HepG2 (cell line): ENCODE data around the gene CEP164. TPM values are rescaled to one million over a fixed set of nuclear protein-coding genes. Genes with fewer than 3 reads are reported as not detected.

Experiments used
- ATAC-seq: fragments of 200-7000 bp; cut with Tn5 transposase; 3 replicates; pipeline ENCODE4 v1.9.1; 2020; ENCODE audit warnings: mild to moderate bottlenecking, moderate library complexity
- BruUV-seq: library from RNA; stranded (reverse); fragments of 400-500 nt; replicated peaks from 2 replicates; lab custom pipeline; 2021; lab: Mats Ljungman, UMichigan
- CTCF ChIA-PET: fragments of 300-600 bp; formaldehyde crosslinking; extraction: SDS; loops from one replicate; lab custom pipeline; 2021; ENCODE audit warnings: low total read pairs, inconsistent platforms, low intra/inter-chr PET ratio; lab: Yijun Ruan, JAX
- POLR2A ChIA-PET: fragments of 350-600 bp; sonication (Branson Sonifier 250); formaldehyde crosslinking; loops from one replicate; lab custom pipeline; 2020; ENCODE audit warnings: antibody characterized with exemption, inconsistent platforms; lab: Yijun Ruan, JAX
- DNase-seq: peaks from one replicate; pipeline ENCODE4 v3.0.0-alpha.2; 2015; ENCODE audit warnings: low spot score
- FAIRE-seq: peaks from 3 replicates; lab custom pipeline; 2011; peaks lifted over from hg19 to GRCh38; lab: Jason Lieb, UNC
- H2AFZ ChIP-seq: one replicate; pipeline ENCODE4 v1.6.1; 2011; ENCODE audit warnings: low read length, inconsistent platforms
- H3K27ac ChIP-seq: fragments of 300-600 bp; 3 replicates; pipeline ENCODE4 v1.8.0; 2011; ENCODE audit warnings: mixed run types, mild to moderate bottlenecking, mixed read lengths, low read length, inconsistent platforms; ENCODE audit not compliant: insufficient read depth; ENCODE audit errors: extremely low read length
- H3K27me3 ChIP-seq, 2 experiments: fragments of 200-600 bp in 1 of 2; 2 replicates in 1 of 2; 3 replicates in 1 of 2; pipeline versions ENCODE4 v1.6.0 to v1.8.0; 2011; ENCODE audit warnings: low read length in 2 of 2, mild to moderate bottlenecking in 2 of 2, moderate library complexity in 2 of 2, inconsistent platforms in 1 of 2; ENCODE audit not compliant: insufficient read depth in 2 of 2, control insufficient read depth in 1 of 2
- H3K36me3 ChIP-seq, 2 experiments: fragments of 200-600 bp in 1 of 2; replicated peaks in 1 of 2; 2 replicates in 1 of 2; 3 replicates in 1 of 2; pipeline versions ENCODE4 v1.5.1 to v1.8.0; 2011; ENCODE audit warnings: low read length in 2 of 2, inconsistent platforms in 1 of 2; ENCODE audit not compliant: insufficient read depth in 2 of 2, control insufficient read depth in 1 of 2
- H3K4me1 ChIP-seq: 2 replicates; pipeline ENCODE4 v1.5.1; 2012; ENCODE audit warnings: low read length, inconsistent platforms; ENCODE audit not compliant: insufficient read depth
- H3K4me2 ChIP-seq: 2 replicates; pipeline ENCODE4 v1.6.0; 2011; ENCODE audit warnings: low read depth, low read length, inconsistent platforms
- H3K4me3 ChIP-seq, 3 experiments: fragments of 200-600 bp in 1 of 3; sonication (generic), shearing (Covaris generic) in 1 of 3; replicated peaks in 1 of 3; 2 replicates each; pipeline ENCODE4 v1.5.1; 2011 to 2016; ENCODE audit warnings: low read length in 3 of 3, inconsistent platforms in 2 of 3, low read depth in 2 of 3, mild to moderate bottlenecking in 2 of 3, control low read depth in 1 of 3, mixed read lengths in 1 of 3; ENCODE audit not compliant: insufficient read depth in 1 of 3
- H3K79me2 ChIP-seq: one replicate; pipeline ENCODE4 v1.6.1; 2011; ENCODE audit warnings: low read length, inconsistent platforms; ENCODE audit not compliant: insufficient read depth
- H3K9ac ChIP-seq: 2 replicates; pipeline ENCODE4 v1.6.0; 2011; ENCODE audit warnings: mild to moderate bottlenecking, low read depth, low read length, inconsistent platforms; ENCODE audit not compliant: insufficient read depth
- H3K9me3 ChIP-seq: 2 replicates; pipeline ENCODE4 v1.5.1; 2012; ENCODE audit warnings: mild to moderate bottlenecking, low read length
- H4K20me1 ChIP-seq: 2 replicates; pipeline ENCODE4 v1.6.0; 2011; ENCODE audit warnings: inconsistent platforms, mild to moderate bottlenecking, low read length, moderate library complexity; ENCODE audit not compliant: insufficient read depth
- ATF6 ChIP-seq: sonication (generic); formaldehyde crosslinking; conservative IDR thresholded peaks from 2 replicates; pipeline ENCODE4 v1.4.0; 2020; ENCODE audit warnings: missing genetic modification reagents
- FOXP1 ChIP-seq, 2 experiments: fragments of 450-650 bp in 1 of 2; IDR thresholded peaks; 2 replicates each; pipeline ENCODE4 v1.6.1; 2017 to 2018; ENCODE audit warnings: antibody characterized with exemption in 1 of 2
- MAFF ChIP-seq: IDR thresholded peaks from 2 replicates; pipeline ENCODE4 v1.6.1; 2011; ENCODE audit warnings: low read depth, low read length, improper control_type of control experiment
- MAFK ChIP-seq, 2 experiments: IDR thresholded peaks in 1 of 2; conservative IDR thresholded peaks in 1 of 2; 2 replicates each; pipeline ENCODE4 v1.6.1; 2011; ENCODE audit warnings: improper control_type of control experiment in 2 of 2, low read length in 2 of 2
- MBNL3 ChIP-seq: fragments of 250-450 bp; sonication (Bioruptor Pico); conservative IDR thresholded peaks from 2 replicates; pipeline ENCODE4 v1.8.0; 2022; ENCODE audit warnings: mild to moderate bottlenecking, inconsistent platforms
- ZNF878 ChIP-seq: sonication (generic); formaldehyde crosslinking; IDR thresholded peaks from 2 replicates; pipeline ENCODE4 v1.8.1; 2023; ENCODE audit warnings: mild to moderate bottlenecking, missing genetic modification reagents, moderate library complexity
- ZSCAN20 ChIP-seq: sonication (generic); formaldehyde crosslinking; IDR thresholded peaks from 2 replicates; pipeline ENCODE4 v1.4.0; 2020; ENCODE audit warnings: missing genetic modification reagents, mild to moderate bottlenecking, borderline replicate concordance
- WGBS: methylation state at CpG from one replicate; pipeline ENCODE4 v1.1.6; 2017; ENCODE audit warnings: low lambda C conversion rate; 5-methylcytosine and 5-hydroxymethylcytosine counted together
- in situ Hi-C: cut with HindIII; loops from 2 replicates; pipeline ENCODE4 v1.10.0; 2017; ENCODE audit warnings: low pct_unique_long_range_greater_than_20kb; ENCODE audit not compliant: extremely low pct_ligation_motif_present
- intact Hi-C: fragments of 100-400 bp; cut with micrococcal nuclease; formaldehyde crosslinking; loops from one replicate; pipeline ENCODE4 v1.10.0; 2022; ENCODE audit not compliant: unreplicated experiment
- polyA plus RNA-seq, 8 experiments: library from polyadenylated mRNA; depleted of rRNA in 3 of 8; stranded (reverse) in 7 of 8; unstranded in 1 of 8; fragments of >200 nt; fragmentation: Illumina TruSeq in 4 of 8; extraction: Trizol in 4 of 8; gene quantifications; 2 replicates each; pipeline versions ENCODE4 v1.2.1 to v1.2.3, GENCODE V29; 2011 to 2016; ENCODE audit warnings: low read depth in 4 of 8, missing spikeins in 1 of 8, mixed read lengths in 1 of 8; ENCODE audit not compliant: insufficient read depth in 1 of 8
- total RNA-seq, 5 experiments: library from RNA; depleted of rRNA; stranded (reverse); fragments of >200 nt; fragmentation: Illumina TruSeq; extraction: Trizol; gene quantifications; 2 replicates each; pipeline ENCODE4 v1.2.3, GENCODE V29; 2016; ENCODE audit warnings: low read depth in 1 of 5

The CEP164 gene
- total and polyA plus RNA-seq, 2 of the 13 experiments (the other 11 are each of a cell fraction or from before 2014, with no cell fraction given): 11.4 to 15.2 TPM

- intact Hi-C loops: no loop called here
- DNase-seq (no peak), FAIRE-seq (no peak), ATAC-seq (no peak)
- Histone ChIP-seq H3K4me1 (no peaks in the 10 kb centered on the region), H4K20me1 (no peaks in the 10 kb centered on the region), H3K27me3 (no peaks in the 10 kb centered on the region), H3K27ac (no peak overlapping the region), H3K36me3 (peaks cover 16 to 34% of the 10 kb centered on the region in 2 experiments; a peak in 4 of 5 replicates), H3K4me2 (no peak overlapping the region), H3K79me2 (no peaks in the 10 kb centered on the region), H3K9me3 (no peaks in the 10 kb centered on the region), H3K4me3 (no peak overlapping the region), H2AFZ (no peak overlapping the region), H3K9ac (no peak overlapping the region)
- BruUV-seq: no TSS peak
- 93% methylated on average over 7 of the region's 8 CpGs for WGBS
- in situ Hi-C loops: no loop called here
- TF ChIP-seq FOXP1 (IDR thresholded peaks at IDR 0.05): no peak
- TF ChIP-seq FOXP1 (CRISPR knock-in tag; IDR thresholded peaks at IDR 0.05): no peak
- TF ChIP-seq ZNF878 (CRISPR knock-in tag): no peak
- TF ChIP-seq MAFK (conservative IDR thresholded peaks at IDR 0.05 in 1 of 2, IDR thresholded peaks at IDR 0.05 in 1 of 2; ENCODE audit: low read length in 2 of 2): peak; percentile 11 to 27; a peak in 1 of 4 replicates
- TF ChIP-seq ZSCAN20: no peak
- no peak for TF ChIP-seq MBNL3 (CRISPR knock-in tag)
- 0 out of 2 replicates have a peak, but pooled peaks have one; percentile 8 for TF ChIP-seq MAFF
- TF ChIP-seq ATF6 (CRISPR knock-in tag): no peak
- POLR2A ChIA-PET: no interaction called here
- CTCF ChIA-PET: no interaction called here
Observed at GRCh38 chr11:117374316-117375055, 46.8 kb downstream of the CEP164 start.
